ENCODE data around the gene ZNF804A.

The ZNF804A gene

DNA sequence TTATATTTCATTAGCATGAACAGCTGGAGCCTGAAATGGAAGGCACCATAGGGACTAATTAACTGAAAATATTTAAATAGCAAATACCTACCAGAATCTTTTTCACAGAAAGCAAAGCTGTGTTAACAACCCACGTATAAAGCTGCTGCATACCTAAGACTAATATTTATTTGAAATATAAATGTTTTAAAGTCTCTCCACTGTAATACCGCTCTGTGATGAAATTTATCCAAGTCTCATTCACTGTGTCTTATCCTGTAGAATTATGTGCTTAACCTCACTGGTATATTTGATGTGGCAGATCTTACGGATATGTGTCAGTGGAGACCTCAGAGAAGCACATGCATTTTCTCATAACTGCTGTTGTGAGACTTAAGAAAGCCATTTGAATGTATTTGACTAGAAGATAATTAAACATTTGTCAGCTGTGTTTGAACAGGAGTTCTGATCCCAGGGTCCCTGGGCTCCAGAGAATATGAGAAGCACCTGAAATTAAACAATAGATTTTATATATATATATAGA, 373.3 kb downstream of the ZNF804A start:
- no peak for DNase-seq

Data from stimulated activated CD4-positive, alpha-beta T cell treated with anti-CD3 and anti-CD28 coated beads, Interleukin-4, amount 100 ng/mL, for 4 hours (primary cell).